Endothelial cell of umbilical vein (primary cell): ENCODE data around the gene ZDHHC7. TPM values are rescaled to one million over a fixed set of nuclear protein-coding genes. Genes with fewer than 3 reads are reported as not detected.

Experiments
- BruUV-seq: library from RNA; stranded (reverse); fragments of 400-500 nt; replicated peaks from 2 replicates; lab custom pipeline; 2021; lab: Mats Ljungman, UMichigan
- CTCF ChIA-PET: fragments of 300-600, 350-600 bp; sonication (Branson Sonifier 250); formaldehyde crosslinking; loops from one replicate; lab custom pipeline; 2021; ENCODE audit warnings: antibody characterized with exemption, inconsistent platforms; lab: Charles Lee
- POLR2A ChIA-PET: fragments of 300-600, 350-600 bp; sonication (Branson Sonifier 250); formaldehyde crosslinking; loops from one replicate; lab custom pipeline; 2021; ENCODE audit warnings: antibody characterized with exemption, inconsistent platforms; lab: Charles Lee
- DNase-seq: peaks from one replicate; pipeline ENCODE4 v3.0.0-alpha.2; 2011; ENCODE audit warnings: low read depth, low spot score
- FAIRE-seq: peaks from 2 replicates; lab custom pipeline; 2011; peaks lifted over from hg19 to GRCh38; lab: Jason Lieb, UNC
- H2AFZ ChIP-seq: 2 replicates; pipeline ENCODE4 v1.6.0; 2012; ENCODE audit warnings: low read depth, low read length, control low read depth, inconsistent platforms
- H3K27ac ChIP-seq: 2 replicates; pipeline ENCODE4 v1.5.1; 2011; ENCODE audit warnings: low read depth, mild to moderate bottlenecking, control low read depth, low read length, moderate library complexity; ENCODE audit not compliant: insufficient read depth
- H3K27me3 ChIP-seq, 2 experiments: 2 replicates each; pipeline versions ENCODE4 v1.6.0 to v1.6.1; 2011; ENCODE audit warnings: low read length in 2 of 2, mixed read lengths in 1 of 2; ENCODE audit not compliant: control insufficient read depth in 2 of 2, insufficient read depth in 2 of 2
- H3K36me3 ChIP-seq, 2 experiments: 2 replicates in 1 of 2; 3 replicates in 1 of 2; pipeline ENCODE4 v1.5.1; 2011; ENCODE audit warnings: low read length in 2 of 2, mild to moderate bottlenecking in 1 of 2, moderate library complexity in 1 of 2; ENCODE audit not compliant: control insufficient read depth in 2 of 2, insufficient read depth in 2 of 2; ENCODE audit errors: extremely low read depth in 1 of 2
- H3K4me1 ChIP-seq: 3 replicates; pipeline ENCODE4 v1.5.1; 2011; ENCODE audit warnings: mild to moderate bottlenecking, low read length; ENCODE audit not compliant: control insufficient read depth, insufficient read depth; ENCODE audit errors: extremely low read depth
- H3K4me2 ChIP-seq: 2 replicates; pipeline ENCODE4 v1.6.1; 2011; ENCODE audit warnings: low read length, control low read depth, mixed read lengths; ENCODE audit not compliant: insufficient read depth
- H3K4me3 ChIP-seq, 3 experiments: fragments of 200-600 bp in 1 of 3; sonication (generic), shearing (Covaris generic) in 1 of 3; replicated peaks in 1 of 3; 2 replicates each; pipeline ENCODE4 v1.5.1; 2011 to 2016; ENCODE audit warnings: control low read depth in 3 of 3, low read length in 3 of 3, mild to moderate bottlenecking in 2 of 3, inconsistent platforms in 1 of 3, low read depth in 1 of 3, moderate library complexity in 1 of 3; ENCODE audit not compliant: insufficient read depth in 1 of 3
- H3K79me2 ChIP-seq: 2 replicates; pipeline ENCODE4 v1.6.0; 2012; ENCODE audit warnings: low read length, inconsistent platforms; ENCODE audit not compliant: control insufficient read depth, insufficient read depth
- H3K9ac ChIP-seq: replicated peaks from 2 replicates; pipeline ENCODE3; 2011; ENCODE audit warnings: low read length, control low read depth; ENCODE audit not compliant: insufficient read depth; ENCODE audit errors: extremely low read depth
- H3K9me1 ChIP-seq: replicated peaks from 3 replicates; pipeline ENCODE4 v1.6.0; 2011; ENCODE audit warnings: mild to moderate bottlenecking, low read length; ENCODE audit not compliant: control insufficient read depth, insufficient read depth; ENCODE audit errors: extremely low read depth
- H3K9me3 ChIP-seq: replicated peaks from 2 replicates; pipeline ENCODE4 v1.5.1; 2012; ENCODE audit warnings: low read length, inconsistent platforms; ENCODE audit not compliant: control insufficient read depth, insufficient read depth
- H4K20me1 ChIP-seq: replicated peaks from 2 replicates; pipeline ENCODE3; 2011; ENCODE audit warnings: mild to moderate bottlenecking, low read length; ENCODE audit not compliant: control insufficient read depth, insufficient read depth; ENCODE audit errors: extremely low read depth
- EZH2 ChIP-seq: IDR thresholded peaks from 2 replicates; pipeline ENCODE4 v1.6.1; 2012; ENCODE audit warnings: borderline replicate concordance, low read depth, mild to moderate bottlenecking, moderate library complexity, low read length, inconsistent platforms; ENCODE audit not compliant: severe bottlenecking
- FOS ChIP-seq: IDR thresholded peaks from 2 replicates; pipeline ENCODE4 v1.6.1; 2011; ENCODE audit warnings: mild to moderate bottlenecking, low read length, moderate library complexity, borderline replicate concordance; ENCODE audit not compliant: insufficient read depth
- GATA2 ChIP-seq: IDR thresholded peaks from 2 replicates; pipeline ENCODE4 v1.7.0; 2011; ENCODE audit warnings: low read depth, mild to moderate bottlenecking, moderate library complexity, mixed read lengths, low read length; ENCODE audit not compliant: insufficient read length, insufficient read depth
- JUN ChIP-seq: IDR thresholded peaks from 2 replicates; pipeline ENCODE4 v1.6.1; 2011; ENCODE audit warnings: borderline replicate concordance, low read depth; ENCODE audit not compliant: insufficient read length, insufficient read depth
- MYC ChIP-seq: IDR thresholded peaks from one replicate; pipeline ENCODE4 v1.6.1; 2011; ENCODE audit warnings: mild to moderate bottlenecking, low read depth, low read length
- POLR2A ChIP-seq: IDR thresholded peaks from 2 replicates; pipeline ENCODE4 v1.6.1; 2012; ENCODE audit warnings: low read depth, mild to moderate bottlenecking, control low read depth, low read length
- POLR2AphosphoS5 ChIP-seq: IDR thresholded peaks from 2 replicates; pipeline ENCODE4 v1.6.1; 2012; ENCODE audit warnings: low read depth, mild to moderate bottlenecking, control low read depth, low read length, moderate library complexity; ENCODE audit not compliant: insufficient read depth
- dilution Hi-C: fragments of 300-500 bp; cut with MboI; formaldehyde crosslinking; loops from one replicate; pipeline ENCODE4 v1.15.0; 2019; ENCODE audit warnings: low sequenced_read_pairs; ENCODE audit not compliant: extremely low pct_ligation_motif_present
- intact Hi-C: fragments of 100-400 bp; cut with micrococcal nuclease; formaldehyde crosslinking; loops from one replicate; pipeline ENCODE4 v1.10.0; 2022
- polyA plus RNA-seq, 4 experiments: library from polyadenylated mRNA; depleted of rRNA in 3 of 4; stranded (reverse) in 3 of 4; unstranded in 1 of 4; fragments of >200 nt; gene quantifications; 2 replicates each; pipeline versions ENCODE4 v1.2.1 to v1.2.3, GENCODE V29; 2011 to 2012; ENCODE audit warnings: missing spikeins in 1 of 4
- total RNA-seq: library from RNA; stranded (reverse); gene quantifications from 2 replicates; pipeline ENCODE4 v1.2.3, GENCODE V29; 2021
- TF ChIP-seq, protein P1 (sequence below): IDR thresholded peaks from 2 replicates; pipeline ENCODE4 v1.6.1; 2011; ENCODE audit not compliant: insufficient read depth, insufficient read length
- TF ChIP-seq, protein P2 (sequence below), 2 donors: IDR thresholded peaks; 1 replicate in 1 of 2; 2 replicates in 1 of 2; pipeline ENCODE4 v1.5.1; 2011; ENCODE audit warnings: low read length in 2 of 2, mild to moderate bottlenecking in 2 of 2, moderate library complexity in 2 of 2, control low read depth in 1 of 2, inconsistent platforms in 1 of 2, low read depth in 1 of 2; ENCODE audit not compliant: insufficient read depth in 1 of 2; ENCODE audit errors: extremely low read depth in 1 of 2

Gene ZDHHC7
- total and polyA plus RNA-seq, 2 donors (not counting 3 experiments of a cell fraction or from before 2014, with no cell fraction given) = 44.1 to 46.2 TPM

DNA sequence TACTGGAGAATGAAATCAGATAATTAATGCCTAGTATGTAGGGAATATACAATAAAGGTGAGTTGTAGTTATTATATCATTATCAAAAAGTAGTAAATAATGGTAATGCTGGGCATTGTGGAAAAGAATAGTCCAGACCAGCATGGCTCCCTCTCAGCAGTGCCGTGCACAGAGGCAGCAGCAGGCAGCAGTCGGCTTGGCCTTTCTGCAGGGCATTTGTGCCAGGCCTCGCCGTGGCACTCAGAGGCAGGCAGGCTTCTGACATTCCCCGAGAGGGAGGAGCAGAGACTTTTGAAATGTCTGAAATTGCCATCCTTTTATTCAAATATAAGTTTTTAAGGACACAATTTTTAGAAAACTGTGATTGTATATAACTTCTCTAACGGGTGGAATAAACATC lies 31.3 kb upstream of the ZDHHC7 start:
- ChIA-PET POLR2A (no interaction called here), CTCF (interaction anchor here (1.7 kb wide), 1 partner anchor 13 kb away, joined by 7 read pairs; no protein-coding TSS in a partner anchor)
- no peak overlapping the region for H3K27ac ChIP-seq
- no peak overlapping the region for H3K4me3 ChIP-seq
- H3K9me1 ChIP-seq = no peaks in the 10 kb centered on the region
- H3K4me1 ChIP-seq = no peaks in the 10 kb centered on the region
- H3K27me3 ChIP-seq = no peaks in the 10 kb centered on the region
- no peaks in the 10 kb centered on the region for H3K79me2 ChIP-seq
- H3K9me3 ChIP-seq = no peaks in the 10 kb centered on the region
- DNase-seq (no peak), FAIRE-seq (no peak)
- TF ChIP-seq, protein P1, sequence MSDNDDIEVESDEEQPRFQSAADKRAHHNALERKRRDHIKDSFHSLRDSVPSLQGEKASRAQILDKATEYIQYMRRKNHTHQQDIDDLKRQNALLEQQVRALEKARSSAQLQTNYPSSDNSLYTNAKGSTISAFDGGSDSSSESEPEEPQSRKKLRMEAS = no peak
- TF ChIP-seq, protein P2, sequence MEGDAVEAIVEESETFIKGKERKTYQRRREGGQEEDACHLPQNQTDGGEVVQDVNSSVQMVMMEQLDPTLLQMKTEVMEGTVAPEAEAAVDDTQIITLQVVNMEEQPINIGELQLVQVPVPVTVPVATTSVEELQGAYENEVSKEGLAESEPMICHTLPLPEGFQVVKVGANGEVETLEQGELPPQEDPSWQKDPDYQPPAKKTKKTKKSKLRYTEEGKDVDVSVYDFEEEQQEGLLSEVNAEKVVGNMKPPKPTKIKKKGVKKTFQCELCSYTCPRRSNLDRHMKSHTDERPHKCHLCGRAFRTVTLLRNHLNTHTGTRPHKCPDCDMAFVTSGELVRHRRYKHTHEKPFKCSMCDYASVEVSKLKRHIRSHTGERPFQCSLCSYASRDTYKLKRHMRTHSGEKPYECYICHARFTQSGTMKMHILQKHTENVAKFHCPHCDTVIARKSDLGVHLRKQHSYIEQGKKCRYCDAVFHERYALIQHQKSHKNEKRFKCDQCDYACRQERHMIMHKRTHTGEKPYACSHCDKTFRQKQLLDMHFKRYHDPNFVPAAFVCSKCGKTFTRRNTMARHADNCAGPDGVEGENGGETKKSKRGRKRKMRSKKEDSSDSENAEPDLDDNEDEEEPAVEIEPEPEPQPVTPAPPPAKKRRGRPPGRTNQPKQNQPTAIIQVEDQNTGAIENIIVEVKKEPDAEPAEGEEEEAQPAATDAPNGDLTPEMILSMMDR (IDR thresholded peaks at IDR 0.05; ENCODE audit: extremely low read depth in 1 of 2, insufficient read depth in 1 of 2, low read depth in 1 of 2, low read length in 2 of 2) = no peak
- TF ChIP-seq GATA2 (no peak), JUN (no peak)
- intact Hi-C loops (no loop called here), dilution Hi-C loops (no loop called here)
- H2AFZ ChIP-seq = no peak overlapping the region
- BruUV-seq = no TSS peak
- H3K9ac ChIP-seq = no peak overlapping the region
- no peaks in the 10 kb centered on the region for H4K20me1 ChIP-seq
- H3K4me2 ChIP-seq = no peak overlapping the region
- no peaks in the 10 kb centered on the region for H3K36me3 ChIP-seq

DNA sequence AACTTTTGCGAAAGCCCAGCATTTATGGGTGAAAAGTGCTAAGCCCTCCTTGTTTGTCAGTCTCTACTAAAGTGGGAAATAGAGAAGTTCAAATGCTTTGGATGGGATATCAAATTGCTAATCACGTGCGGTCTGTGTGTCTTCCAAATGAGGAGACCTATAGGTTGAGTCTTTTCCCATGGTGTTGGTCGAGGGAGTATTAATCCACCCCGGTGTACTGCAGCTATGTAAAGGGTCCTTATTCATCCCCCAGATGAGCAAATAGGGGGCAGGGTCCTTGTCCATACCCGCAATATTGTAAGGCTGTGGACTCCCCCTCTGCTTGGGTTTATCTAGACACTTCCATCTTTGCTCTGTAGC lies 30.8 kb upstream of the ZDHHC7 start:
- CTCF ChIA-PET = interaction anchor here (1.7 kb wide), 1 partner anchor 13 kb away, joined by 7 read pairs; no protein-coding TSS in a partner anchor
- no peak for TF ChIP-seq POLR2AphosphoS5
- TF ChIP-seq FOS = no peak
- no peak for TF ChIP-seq MYC
- no peak for TF ChIP-seq POLR2A
- TF ChIP-seq JUN = no peak
- TF ChIP-seq EZH2 = no peak
- TF ChIP-seq, protein P1 = no peak
- TF ChIP-seq, protein P2 (IDR thresholded peaks at IDR 0.05; ENCODE audit: extremely low read depth in 1 of 2, insufficient read depth in 1 of 2, low read depth in 1 of 2, low read length in 2 of 2) = no peak
- TF ChIP-seq GATA2 = no peak
- no peaks in the 10 kb centered on the region for H3K4me1 ChIP-seq
- H3K9me1 ChIP-seq = no peaks in the 10 kb centered on the region
- no peaks in the 10 kb centered on the region for H3K79me2 ChIP-seq
- no peak overlapping the region for H3K9ac ChIP-seq
- no peak overlapping the region for H3K27ac ChIP-seq
- H3K4me3 ChIP-seq = no peak overlapping the region
- dilution Hi-C loops (no loop called here), intact Hi-C loops (no loop called here)
- POLR2A ChIA-PET = no interaction called here
- no peaks in the 10 kb centered on the region for H3K36me3 ChIP-seq
- DNase-seq (no peak), FAIRE-seq (no peak)
- no TSS peak for BruUV-seq
- H3K4me2 ChIP-seq = no peak overlapping the region
- H3K27me3 ChIP-seq = no peaks in the 10 kb centered on the region
- H4K20me1 ChIP-seq = no peaks in the 10 kb centered on the region
- no peak overlapping the region for H2AFZ ChIP-seq
- no peaks in the 10 kb centered on the region for H3K9me3 ChIP-seq
